GM19372 (cell line): ENCODE data around the gene TAMALIN.
A peak's percentile ranks its signal among the peaks of the same experiment; 100 is the strongest.

Experiments
- ATAC-seq: cut with Tn5 transposase; IDR thresholded peaks from one replicate; pipeline ENCODE4 v1.9.1; 2021; ENCODE audit warnings: mild to moderate bottlenecking, low read depth, moderate library complexity; ENCODE audit not compliant: unreplicated experiment

Gene TAMALIN

GRCh38 chr12:52010692-52011601 is 4.2 kb downstream of the TAMALIN start:
- no peak for ATAC-seq

GRCh38 chr12:52011602-52012214 is 5.0 kb downstream of the TAMALIN start:
- ATAC-seq: no peak

GRCh38 chr12:52013626-52014310 is 7.0 kb downstream of the TAMALIN start:
- ATAC-seq: no peak

- ATAC-seq: no peak
Measured at GRCh38 chr12:52014567-52015530, 8.1 kb downstream of the TAMALIN start.

GRCh38 chr12:52015532-52016041 is 8.8 kb downstream of the TAMALIN start:
- ATAC-seq: no peak

- ATAC-seq: no peak
Measured at GRCh38 chr12:52018433-52019112, 11.8 kb downstream of the TAMALIN start.

GRCh38 chr12:52019113-52019770 is 12.5 kb downstream of the TAMALIN start:
- no peak for ATAC-seq

- no peak for ATAC-seq
Measured at GRCh38 chr12:52020539-52021336, 14.0 kb downstream of the TAMALIN start.

- no peak for ATAC-seq
Measured at GRCh38 chr12:52022841-52023181, 16.1 kb downstream of the TAMALIN start.

GRCh38 chr12:52023182-52023975 is 16.6 kb downstream of the TAMALIN start:
- ATAC-seq: peak; percentile 40

GRCh38 chr12:52023976-52024688 is 17.4 kb downstream of the TAMALIN start:
- ATAC-seq: no peak

GRCh38 chr12:52024845-52025230 is 18.1 kb downstream of the TAMALIN start:
- ATAC-seq: no peak

GRCh38 chr12:52026263-52026662 is 19.5 kb downstream of the TAMALIN start:
- ATAC-seq: no peak

- no peak for ATAC-seq
Measured at GRCh38 chr12:52027085-52027843, 20.5 kb downstream of the TAMALIN start.

GRCh38 chr12:52029685-52030084 is 22.9 kb downstream of the TAMALIN start:
- ATAC-seq: no peak

GRCh38 chr12:52032446-52032803 is 25.7 kb downstream of the TAMALIN start:
- no peak for ATAC-seq
